HG02588 (cell line): Measurements from ENCODE around the gene BMP8B.
"Not testable (repeated sequence)": the region's sequence is repeated elsewhere in the genome, so short reads cannot be mapped to it uniquely, and the experiment has no call there.

Source experiments
- ATAC-seq: cut with Tn5 transposase; IDR thresholded peaks from one replicate; pipeline ENCODE4 v1.9.1; 2021; ENCODE audit warnings: mild to moderate bottlenecking, moderate library complexity; ENCODE audit not compliant: unreplicated experiment

Gene BMP8B

GRCh38 chr1:39816415-39817090 lies 27.9 kb upstream of the BMP8B start:
- peak; percentile 32 for ATAC-seq

DNA sequence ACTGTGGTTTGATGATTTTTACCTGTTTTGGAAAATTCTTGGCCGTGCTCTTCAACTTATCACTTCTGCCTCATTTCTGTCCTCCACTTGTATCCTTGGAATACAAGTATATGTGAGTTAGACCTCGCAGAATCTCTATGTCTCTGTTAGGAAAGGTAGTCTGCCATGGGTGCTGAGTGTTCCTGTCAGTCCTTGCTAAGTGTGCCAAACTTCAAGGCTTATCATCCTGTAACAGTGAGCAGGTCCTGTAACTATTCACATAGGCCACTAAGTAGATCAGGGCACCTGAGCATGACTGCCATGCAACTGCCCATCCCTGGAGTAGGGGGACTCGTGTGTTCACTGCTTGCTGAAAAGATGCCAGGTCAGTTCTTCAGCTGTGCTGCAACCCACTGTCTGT lies 24.2 kb upstream of the BMP8B start:
- ATAC-seq = no peak

DNA sequence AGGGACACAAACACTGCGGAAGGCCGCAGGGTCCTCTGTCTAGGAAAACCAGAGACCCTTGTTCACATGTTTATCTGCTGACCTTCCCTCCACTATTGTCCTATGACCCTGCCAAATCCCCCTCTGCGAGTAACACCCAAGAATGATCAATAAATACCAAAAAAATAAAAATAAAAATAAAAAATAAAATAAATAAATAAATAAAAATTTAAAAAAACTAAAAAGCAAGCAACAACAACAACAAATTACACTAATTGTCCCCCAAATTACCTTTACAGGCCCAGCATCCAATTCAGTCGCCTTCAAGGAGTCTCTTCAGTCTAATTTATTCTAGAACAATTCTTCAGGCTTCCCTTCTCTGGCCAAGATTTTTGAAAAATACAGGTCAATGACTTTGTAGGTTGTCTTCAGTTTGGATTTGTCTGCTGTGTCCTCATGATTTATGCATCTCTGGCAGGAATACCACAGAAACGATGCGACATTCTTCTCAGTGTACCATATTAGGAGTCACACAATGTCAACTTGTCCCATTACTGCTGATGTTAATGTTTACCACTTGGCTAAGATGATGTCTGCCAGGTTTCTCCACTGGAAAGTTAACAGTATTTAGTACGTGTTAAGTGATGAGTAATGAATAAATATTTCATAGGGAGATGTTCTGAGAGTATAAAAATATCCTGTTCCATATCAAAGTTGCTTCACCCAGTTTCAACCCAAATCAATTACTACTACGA lies 20.3 kb upstream of the BMP8B start:
- no peak for ATAC-seq

DNA sequence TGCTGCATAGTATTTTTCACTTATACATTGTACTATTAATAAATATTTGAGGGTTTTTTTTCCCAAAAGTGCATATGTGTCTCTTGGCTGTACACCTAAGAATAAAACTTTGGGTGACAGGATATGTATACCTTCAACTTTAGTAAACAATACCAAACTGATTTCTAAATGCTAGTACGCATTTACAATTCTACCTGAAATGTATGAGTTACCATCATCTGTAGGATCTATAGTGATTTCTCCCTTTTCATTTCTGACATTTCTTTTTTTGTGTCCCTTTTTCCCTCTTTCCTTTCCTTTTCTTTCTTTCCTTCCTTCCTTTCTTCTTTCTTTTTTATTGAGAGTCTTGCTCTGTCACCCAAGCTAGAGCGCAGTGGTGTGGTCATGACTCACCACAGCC lies 16.7 kb upstream of the BMP8B start:
- no peak for ATAC-seq

DNA sequence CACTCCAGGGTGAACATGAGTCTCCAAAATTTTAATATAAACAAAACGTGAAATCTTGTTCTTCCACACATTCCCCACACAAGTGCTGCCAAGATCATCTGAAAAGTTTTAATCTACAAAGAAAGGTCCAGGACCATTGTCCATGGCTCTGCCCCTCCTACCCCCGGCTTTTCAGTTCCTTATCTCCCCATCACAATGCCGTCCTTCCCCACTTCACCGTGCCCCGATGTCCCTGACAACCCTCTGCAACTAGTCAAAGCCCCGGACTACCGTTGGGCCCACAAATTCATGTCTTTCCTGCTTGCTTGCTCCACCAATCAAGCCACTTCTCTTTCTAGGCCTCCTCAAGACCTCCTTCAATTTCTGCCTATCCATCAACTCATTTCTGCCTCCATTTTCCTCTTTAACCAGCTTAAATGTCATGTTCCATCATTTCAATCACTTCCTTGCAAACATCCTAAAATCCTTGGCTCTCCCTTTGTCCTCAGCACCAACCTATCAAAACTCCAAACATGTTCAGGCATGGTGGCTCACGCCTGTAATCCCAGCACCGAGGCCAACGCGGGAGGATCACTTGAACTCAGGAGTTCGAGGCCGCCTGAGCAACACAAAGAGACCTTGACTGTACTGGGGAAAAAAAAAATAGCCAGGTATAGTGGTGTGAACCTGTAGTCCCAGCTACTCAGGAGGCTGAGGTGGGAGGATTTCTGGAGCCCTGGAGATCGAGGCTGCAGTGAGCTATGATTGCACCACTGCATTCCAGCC lies 14.0 kb upstream of the BMP8B start:
- ATAC-seq = no peak

DNA sequence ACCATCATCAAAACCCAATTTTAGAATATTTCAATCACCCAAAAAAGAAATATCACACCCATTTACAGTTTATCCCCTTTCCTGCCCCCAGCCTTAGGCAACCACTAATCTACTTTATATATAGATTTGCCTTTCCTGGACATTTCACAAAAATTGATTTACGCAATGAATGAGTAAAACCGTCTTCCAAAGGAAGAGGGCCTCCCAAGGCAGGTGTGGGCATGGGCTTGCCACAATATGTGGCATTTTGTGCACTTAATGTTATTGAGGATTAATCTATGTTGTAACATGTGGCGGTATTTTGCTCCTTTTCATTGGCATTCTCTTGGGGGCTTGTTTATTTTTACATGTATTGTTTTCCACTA lies 11.8 kb upstream of the BMP8B start:
- ATAC-seq = no peak

GRCh38 chr1:39799770-39800470 lies 11.3 kb upstream of the BMP8B start:
- ATAC-seq = peak; percentile 66

DNA sequence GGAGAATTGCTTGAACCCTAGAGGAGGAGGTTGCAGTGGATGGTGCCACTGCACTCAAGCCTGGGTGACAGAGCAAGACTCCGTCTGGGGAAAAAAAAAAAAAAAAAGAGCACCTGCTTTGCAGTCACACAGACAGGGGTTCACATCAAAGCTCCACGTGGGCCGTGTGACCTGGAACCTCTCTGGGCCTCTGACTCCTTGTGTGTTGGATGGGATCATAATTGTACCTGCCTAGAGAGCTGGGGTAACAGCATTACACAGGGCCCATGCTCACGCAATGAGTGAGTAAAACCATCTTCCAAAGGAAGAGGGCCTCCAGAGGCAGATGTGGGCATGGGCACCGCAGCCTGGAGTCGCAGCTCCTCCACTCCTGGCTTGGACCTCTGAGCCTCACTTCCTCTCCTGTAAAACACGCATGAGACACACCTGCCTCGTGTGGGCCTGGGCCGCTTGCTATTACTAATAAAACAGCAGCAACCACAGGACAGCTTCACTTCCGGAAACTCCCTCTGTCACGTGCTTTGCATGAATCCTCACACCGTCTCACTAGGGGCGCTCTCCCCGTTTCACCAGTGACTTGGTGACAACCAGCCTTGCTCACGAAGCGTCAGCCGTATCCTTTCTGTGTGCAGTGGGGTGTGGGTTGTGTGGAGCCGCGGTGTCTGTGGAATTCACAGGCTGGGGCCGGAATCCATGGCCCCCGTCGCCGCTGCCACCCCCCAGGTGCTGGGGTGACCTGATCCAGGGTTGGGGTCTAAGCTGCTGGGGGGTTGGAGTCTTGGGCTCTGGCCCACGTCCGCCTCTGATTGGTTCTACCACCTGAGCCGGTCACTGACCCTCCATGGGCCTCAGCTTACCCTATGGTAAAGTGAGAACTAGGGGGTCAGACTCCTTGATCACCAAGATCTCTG lies 10.4 kb upstream of the BMP8B start:
- ATAC-seq = peak; percentile 84

GRCh38 chr1:39795651-39796050 lies 7.0 kb upstream of the BMP8B start:
- no peak for ATAC-seq

- ATAC-seq = no peak
Observed at GRCh38 chr1:39791838-39792237, 3.2 kb upstream of the BMP8B start.

- no peak for ATAC-seq
Observed at GRCh38 chr1:39789571-39790110, 976 bp upstream of the BMP8B start.

DNA sequence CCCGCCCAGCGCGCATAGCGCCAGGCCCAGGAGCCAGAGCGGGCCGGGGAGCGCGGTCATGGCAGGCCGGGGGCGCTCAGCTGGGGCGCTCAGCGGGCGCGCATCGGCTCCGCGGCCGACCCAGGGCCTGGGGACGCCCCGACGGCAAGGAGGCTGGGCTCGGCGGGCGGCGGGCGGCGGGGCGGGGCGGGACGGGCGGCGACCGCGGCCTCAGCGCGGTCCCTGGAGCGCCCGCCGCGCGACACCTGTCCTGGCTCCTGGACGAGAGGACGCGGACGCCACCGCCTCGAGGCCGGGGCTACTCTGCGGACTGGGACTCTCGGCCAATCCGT lies 273 bp downstream of the BMP8B start:
- peak; percentile 24 for ATAC-seq

GRCh38 chr1:39787964-39788363 lies 701 bp downstream of the BMP8B start:
- not testable (repeated sequence) for ATAC-seq

- ATAC-seq = no peak
Observed at GRCh38 chr1:39787468-39787867, 1.2 kb downstream of the BMP8B start.

DNA sequence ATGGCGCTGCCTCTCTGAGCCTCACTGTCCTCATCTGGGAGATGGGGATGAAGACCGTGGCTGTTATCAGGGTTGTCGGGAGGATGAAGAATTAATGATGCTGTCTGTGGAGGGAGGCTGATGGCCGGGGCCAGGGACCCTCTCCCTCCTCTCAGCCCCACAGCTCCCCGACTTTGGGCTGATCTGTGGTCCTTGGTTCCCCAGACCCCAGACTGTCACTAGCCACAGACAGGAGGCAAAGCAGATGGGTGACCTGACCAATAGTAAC lies 1.6 kb downstream of the BMP8B start:
- not testable (repeated sequence) for ATAC-seq

GRCh38 chr1:39786303-39787107 lies 2.2 kb downstream of the BMP8B start:
- not testable (repeated sequence) for ATAC-seq

GRCh38 chr1:39782685-39783084 lies 6.0 kb downstream of the BMP8B start:
- ATAC-seq = not testable (repeated sequence)

DNA sequence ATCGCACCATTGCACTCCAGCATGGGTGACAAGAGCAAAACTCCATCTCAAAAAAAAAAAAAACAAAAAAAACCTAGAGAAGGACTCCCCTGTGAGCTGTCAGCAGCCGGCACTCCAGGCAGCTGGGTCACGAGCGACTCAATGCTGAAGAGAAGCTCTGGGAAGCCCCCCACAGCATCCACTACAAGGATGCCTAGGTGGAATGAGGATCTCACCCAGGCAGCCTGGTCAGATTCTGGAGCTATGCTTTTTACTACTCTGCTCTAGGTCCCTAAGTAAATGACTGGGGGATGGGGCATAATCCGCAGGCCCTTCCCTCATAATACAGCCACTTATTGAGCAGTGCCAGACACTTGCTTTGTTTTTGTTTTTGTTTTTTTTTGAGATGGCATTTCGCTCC lies 6.6 kb downstream of the BMP8B start:
- no peak for ATAC-seq

- ATAC-seq = no peak
Observed at GRCh38 chr1:39781349-39781715, 7.3 kb downstream of the BMP8B start.

DNA sequence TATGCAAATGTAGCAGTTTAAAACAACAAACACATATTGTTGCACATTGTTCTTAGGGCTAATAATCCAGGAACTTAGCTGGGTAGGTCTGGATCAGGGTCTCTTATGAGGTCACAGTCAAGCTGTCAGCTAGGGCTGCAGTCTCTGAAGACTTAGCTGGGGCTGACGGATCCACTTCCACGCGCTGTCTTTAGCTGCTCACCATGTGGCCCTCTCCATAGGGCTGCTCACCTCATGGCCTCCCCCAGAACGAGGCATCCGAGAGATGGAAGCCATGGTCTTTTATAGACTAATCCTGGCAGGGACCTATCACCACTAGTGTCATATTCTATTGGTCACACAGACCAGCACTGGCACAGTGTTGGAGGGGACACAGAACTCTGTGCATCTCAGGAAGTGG lies 8.8 kb downstream of the BMP8B start:
- no peak for ATAC-seq
